HG03060 (cell line): ENCODE results near the gene TRIM43.
"Not testable (repeated sequence)": the region's sequence is repeated elsewhere in the genome, so short reads cannot be mapped to it uniquely, and the experiment has no call there.

Experiments used
- ATAC-seq: cut with Tn5 transposase; IDR thresholded peaks from one replicate; pipeline ENCODE4 v1.9.1; 2021; ENCODE audit warnings: low read depth, moderate number of reproducible peaks; ENCODE audit not compliant: unreplicated experiment

Gene TRIM43

GRCh38 chr2:95591701-95592100 is at the start of gene TRIM43:
TRIM43 (plus strand) TSS chr2:95592001; CDS start chr2:95594024, 2,023 bp downstream.
- ATAC-seq: not testable (repeated sequence)

- ATAC-seq: no peak
These were observed 40.7 kb upstream of the TRIM43 start for GRCh38 chr2:95551055-95551568.

GRCh38 chr2:95552911-95553310 is 38.9 kb upstream of the TRIM43 start:
- no peak for ATAC-seq

- ATAC-seq: no peak
These were observed 22.6 kb upstream of the TRIM43 start for GRCh38 chr2:95569170-95569569.

- ATAC-seq: no peak
These were observed 17.9 kb upstream of the TRIM43 start for GRCh38 chr2:95573866-95574265.

- no peak for ATAC-seq
These were observed 17.3 kb upstream of the TRIM43 start for GRCh38 chr2:95574506-95574905.

GRCh38 chr2:95575857-95576256 is 15.9 kb upstream of the TRIM43 start:
- ATAC-seq: no peak

GRCh38 chr2:95578539-95578938 is 13.3 kb upstream of the TRIM43 start:
- no peak for ATAC-seq

- not testable (repeated sequence) for ATAC-seq
These were observed 8.3 kb upstream of the TRIM43 start for GRCh38 chr2:95583545-95583944.

GRCh38 chr2:95584321-95584720 is 7.5 kb upstream of the TRIM43 start:
- not testable (repeated sequence) for ATAC-seq

GRCh38 chr2:95589777-95590536 is 1.8 kb upstream of the TRIM43 start:
- not testable (repeated sequence) for ATAC-seq

GRCh38 chr2:95592973-95593372 is 1.2 kb downstream of the TRIM43 start:
- ATAC-seq: not testable (repeated sequence)

- not testable (repeated sequence) for ATAC-seq
These were observed 3.2 kb downstream of the TRIM43 start for GRCh38 chr2:95595012-95595411.

GRCh38 chr2:95601301-95601700 is 9.5 kb downstream of the TRIM43 start:
- ATAC-seq: not testable (repeated sequence)

- ATAC-seq: not testable (repeated sequence)
These were observed 10.3 kb downstream of the TRIM43 start for GRCh38 chr2:95602146-95602545.

- ATAC-seq: not testable (repeated sequence)
These were observed 16.6 kb downstream of the TRIM43 start for GRCh38 chr2:95608356-95608755.

- ATAC-seq: not testable (repeated sequence)
These were observed 18.0 kb downstream of the TRIM43 start for GRCh38 chr2:95609764-95610163.

- ATAC-seq: not testable (repeated sequence)
These were observed 21.2 kb downstream of the TRIM43 start for GRCh38 chr2:95613048-95613447.

- ATAC-seq: not testable (repeated sequence)
These were observed 30.9 kb downstream of the TRIM43 start for GRCh38 chr2:95622728-95623127.

GRCh38 chr2:95630987-95631386 is 39.2 kb downstream of the TRIM43 start:
- ATAC-seq: not testable (repeated sequence)

- not testable (repeated sequence) for ATAC-seq
These were observed 41.9 kb downstream of the TRIM43 start for GRCh38 chr2:95633626-95634259.
